Neural progenitor cell (in vitro differentiated cells): ENCODE results near the gene ZC3H10.

Source experiments
- EZH2 ChIP-seq: fragments of 200-600 bp; sonication (generic); IDR thresholded peaks from 2 replicates; pipeline ENCODE4 v1.6.1; 2017; ENCODE audit warnings: antibody characterized with exemption, mild to moderate bottlenecking, moderate library complexity
- EZH2phosphoT487 ChIP-seq: fragments of 200-600 bp; sonication (generic); IDR thresholded peaks from 2 replicates; pipeline ENCODE4 v1.6.1; 2017; ENCODE audit warnings: antibody characterized with exemption
- TF ChIP-seq, protein P1 (sequence below): fragments of 200-600 bp; sonication (generic); IDR thresholded peaks from 2 replicates; pipeline ENCODE4 v1.5.1; 2017; ENCODE audit warnings: antibody characterized with exemption, mild to moderate bottlenecking

DNA sequence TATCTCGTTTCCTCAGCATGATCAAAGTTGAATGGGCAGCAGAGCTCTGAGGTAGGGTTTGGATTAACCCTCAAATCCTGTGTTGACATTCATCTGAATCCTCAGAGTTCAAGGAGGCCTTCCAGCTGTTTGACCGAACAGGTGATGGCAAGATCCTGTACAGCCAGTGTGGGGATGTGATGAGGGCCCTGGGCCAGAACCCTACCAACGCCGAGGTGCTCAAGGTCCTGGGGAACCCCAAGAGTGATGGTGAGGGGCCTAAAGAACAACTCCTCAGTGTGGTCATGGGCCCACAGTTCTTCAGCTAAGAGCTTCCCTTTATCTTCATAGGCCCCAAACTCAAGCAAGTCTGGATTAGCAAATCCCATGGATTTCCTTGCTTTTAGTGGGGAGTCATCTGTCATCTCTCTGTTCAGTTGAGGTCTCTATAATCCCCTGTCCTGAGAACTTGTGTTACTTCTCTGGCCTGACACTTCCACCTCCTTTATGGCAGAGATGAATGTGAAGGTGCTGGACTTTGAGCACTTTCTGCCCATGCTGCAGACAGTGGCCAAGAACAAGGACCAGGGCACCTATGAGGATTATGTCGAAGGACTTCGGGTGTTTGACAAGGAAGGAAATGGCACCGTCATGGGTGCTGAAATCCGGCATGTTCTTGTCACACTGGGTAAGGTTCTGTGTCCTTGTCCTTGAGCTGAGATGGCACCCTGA lies 41.6 kb downstream of the ZC3H10 start:
- TF ChIP-seq, protein P1, sequence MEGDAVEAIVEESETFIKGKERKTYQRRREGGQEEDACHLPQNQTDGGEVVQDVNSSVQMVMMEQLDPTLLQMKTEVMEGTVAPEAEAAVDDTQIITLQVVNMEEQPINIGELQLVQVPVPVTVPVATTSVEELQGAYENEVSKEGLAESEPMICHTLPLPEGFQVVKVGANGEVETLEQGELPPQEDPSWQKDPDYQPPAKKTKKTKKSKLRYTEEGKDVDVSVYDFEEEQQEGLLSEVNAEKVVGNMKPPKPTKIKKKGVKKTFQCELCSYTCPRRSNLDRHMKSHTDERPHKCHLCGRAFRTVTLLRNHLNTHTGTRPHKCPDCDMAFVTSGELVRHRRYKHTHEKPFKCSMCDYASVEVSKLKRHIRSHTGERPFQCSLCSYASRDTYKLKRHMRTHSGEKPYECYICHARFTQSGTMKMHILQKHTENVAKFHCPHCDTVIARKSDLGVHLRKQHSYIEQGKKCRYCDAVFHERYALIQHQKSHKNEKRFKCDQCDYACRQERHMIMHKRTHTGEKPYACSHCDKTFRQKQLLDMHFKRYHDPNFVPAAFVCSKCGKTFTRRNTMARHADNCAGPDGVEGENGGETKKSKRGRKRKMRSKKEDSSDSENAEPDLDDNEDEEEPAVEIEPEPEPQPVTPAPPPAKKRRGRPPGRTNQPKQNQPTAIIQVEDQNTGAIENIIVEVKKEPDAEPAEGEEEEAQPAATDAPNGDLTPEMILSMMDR = no peak
- TF ChIP-seq EZH2 (no peak), EZH2phosphoT487 (no peak)
